HepG2 (cell line): Measurements from ENCODE around the gene HIPK2. TPM values are rescaled to one million over a fixed set of nuclear protein-coding genes. Genes with fewer than 3 reads are reported as not detected.

Source experiments
- ATRX ChIP-seq: sonication (generic); formaldehyde crosslinking; IDR thresholded peaks from 2 replicates; pipeline ENCODE4 v1.4.0; 2020; ENCODE audit warnings: missing genetic modification reagents, borderline replicate concordance
- CEBPB ChIP-seq: IDR thresholded peaks from 2 replicates; pipeline ENCODE4 v1.6.1; 2011; ENCODE audit warnings: low read depth, low read length, improper control_type of control experiment, borderline replicate concordance
- FOXP1 ChIP-seq, 2 experiments: fragments of 450-650 bp in 1 of 2; IDR thresholded peaks; 2 replicates each; pipeline ENCODE4 v1.6.1; 2017 to 2018; ENCODE audit warnings: antibody characterized with exemption in 1 of 2
- GABPB1 ChIP-seq: IDR thresholded peaks from 2 replicates; pipeline ENCODE4 v1.6.1; 2016; ENCODE audit warnings: mild to moderate bottlenecking, missing genetic modification reagents, moderate library complexity, missing compliant biosample characterization
- GLMP ChIP-seq: sonication (generic); formaldehyde crosslinking; IDR thresholded peaks from 2 replicates; pipeline ENCODE4 v1.9.0; 2021; ENCODE audit warnings: missing genetic modification reagents, mild to moderate bottlenecking, borderline replicate concordance
- HDAC6 ChIP-seq: fragments of 200-600 bp; sonication (generic); IDR thresholded peaks from 2 replicates; pipeline ENCODE4 v1.7.0; 2017; ENCODE audit warnings: mild to moderate bottlenecking, antibody characterized with exemption, low read length, low read depth
- KMT2A ChIP-seq: sonication (generic); formaldehyde crosslinking; IDR thresholded peaks from 2 replicates; pipeline ENCODE4 v1.4.0; 2020; ENCODE audit warnings: missing genetic modification reagents
- NFKB2 ChIP-seq: sonication (generic); formaldehyde crosslinking; IDR thresholded peaks from 2 replicates; pipeline ENCODE4 v1.4.0; 2020; ENCODE audit warnings: missing genetic modification reagents, borderline replicate concordance
- PREB ChIP-seq: sonication (generic); formaldehyde crosslinking; IDR thresholded peaks from 2 replicates; pipeline ENCODE4 v1.4.0; 2020; ENCODE audit warnings: missing genetic modification reagents
- RARG ChIP-seq: sonication (generic); formaldehyde crosslinking; IDR thresholded peaks from 2 replicates; pipeline ENCODE4 v1.4.0; 2020; ENCODE audit warnings: low read depth, mild to moderate bottlenecking, missing genetic modification reagents
- RBAK ChIP-seq: sonication (generic); formaldehyde crosslinking; IDR thresholded peaks from 2 replicates; pipeline ENCODE4 v1.5.1; 2020; ENCODE audit warnings: mild to moderate bottlenecking, missing genetic modification reagents
- SMYD3 ChIP-seq: sonication (generic); formaldehyde crosslinking; IDR thresholded peaks from 2 replicates; pipeline ENCODE4 v1.8.1; 2023; ENCODE audit warnings: mild to moderate bottlenecking, missing genetic modification reagents
- ZNF225 ChIP-seq: sonication (generic); formaldehyde crosslinking; IDR thresholded peaks from 2 replicates; pipeline ENCODE4 v1.4.0; 2020; ENCODE audit warnings: mild to moderate bottlenecking, missing genetic modification reagents
- ZNF318 ChIP-seq: sonication (generic); formaldehyde crosslinking; IDR thresholded peaks from 2 replicates; pipeline ENCODE4 v1.4.0; 2020; ENCODE audit warnings: mild to moderate bottlenecking, missing genetic modification reagents
- ZNF331 ChIP-seq: sonication (generic); formaldehyde crosslinking; IDR thresholded peaks from 2 replicates; pipeline ENCODE4 v1.4.0; 2020; ENCODE audit warnings: missing genetic modification reagents
- ZNF501 ChIP-seq: sonication (generic); formaldehyde crosslinking; IDR thresholded peaks from 2 replicates; pipeline ENCODE4 v1.5.1; 2020; ENCODE audit warnings: mild to moderate bottlenecking, moderate library complexity, missing genetic modification reagents
- ZNF672 ChIP-seq: sonication (generic); formaldehyde crosslinking; IDR thresholded peaks from 2 replicates; pipeline ENCODE4 v1.8.1; 2022; ENCODE audit warnings: missing genetic modification reagents
- ZNF724P ChIP-seq: sonication (generic); formaldehyde crosslinking; IDR thresholded peaks from 2 replicates; pipeline ENCODE4 v1.8.0; 2022; ENCODE audit warnings: missing genetic modification reagents, borderline replicate concordance
- polyA plus RNA-seq, 8 experiments: library from polyadenylated mRNA; depleted of rRNA in 3 of 8; stranded (reverse) in 7 of 8; unstranded in 1 of 8; fragments of >200 nt; fragmentation: Illumina TruSeq in 4 of 8; extraction: Trizol in 4 of 8; gene quantifications; 2 replicates each; pipeline versions ENCODE4 v1.2.1 to v1.2.3, GENCODE V29; 2011 to 2016; ENCODE audit warnings: low read depth in 4 of 8, missing spikeins in 1 of 8, mixed read lengths in 1 of 8; ENCODE audit not compliant: insufficient read depth in 1 of 8
- total RNA-seq, 5 experiments: library from RNA; depleted of rRNA; stranded (reverse); fragments of >200 nt; fragmentation: Illumina TruSeq; extraction: Trizol; gene quantifications; 2 replicates each; pipeline ENCODE4 v1.2.3, GENCODE V29; 2016; ENCODE audit warnings: low read depth in 1 of 5

HIPK2 gene
- total and polyA plus RNA-seq, 2 of the 13 experiments (the other 11 are each of a cell fraction or from before 2014, with no cell fraction given), result 14.4 to 20.2 TPM

GRCh38 chr7:139675127-139676125 is 102.4 kb downstream of the HIPK2 start (continued):
- TF ChIP-seq ZNF318 (CRISPR knock-in tag), result no peak
- no peak for TF ChIP-seq PREB (CRISPR knock-in tag)
- TF ChIP-seq RBAK (CRISPR knock-in tag), result no peak
- no peak for TF ChIP-seq FOXP1 (IDR thresholded peaks at IDR 0.05)
- peak; percentile 96 for TF ChIP-seq FOXP1 (CRISPR knock-in tag; IDR thresholded peaks at IDR 0.05)
- TF ChIP-seq ZNF724P, result no peak
- TF ChIP-seq ZNF331 (CRISPR knock-in tag), result peak; percentile 75
- peak; percentile 49; the same call in 1 of the 2 replicates for TF ChIP-seq GABPB1 (CRISPR knock-in tag)
- peak; percentile 34; the same call in 1 of the 2 replicates for TF ChIP-seq KMT2A (CRISPR knock-in tag)
- TF ChIP-seq ZNF672 (CRISPR knock-in tag), result no peak
- no peak for TF ChIP-seq SMYD3
- no peak for TF ChIP-seq GLMP (CRISPR knock-in tag)
- peak; percentile 99 for TF ChIP-seq CEBPB
- TF ChIP-seq RARG (CRISPR knock-in tag), result 0 out of 2 replicates have a peak, but pooled peaks have one; percentile 46
- TF ChIP-seq NFKB2 (CRISPR knock-in tag), result no peak
- no peak for TF ChIP-seq HDAC6
- no peak for TF ChIP-seq ZNF501 (CRISPR knock-in tag)
- TF ChIP-seq ZNF225, result no peak
- no peak for TF ChIP-seq ATRX (CRISPR knock-in tag)
